Loucy (cell line): Measurements from ENCODE around the gene PACSIN1.

Source experiments
- H2AFZ ChIP-seq: fragments of 200-600 bp; sonication (generic); 2 replicates; pipeline ENCODE4 v1.6.0; 2016; ENCODE audit warnings: antibody characterized with exemption, mild to moderate bottlenecking, low read length, moderate library complexity
- H3F3A ChIP-seq: fragments of 200-600 bp; 2 replicates; pipeline ENCODE4 v1.6.0; 2016; ENCODE audit warnings: antibody characterized with exemption, low read depth, mild to moderate bottlenecking
- H3K27me3 ChIP-seq: fragments of 200-600 bp; sonication (generic); 2 replicates; pipeline ENCODE4 v1.6.1; 2014; ENCODE audit warnings: low read length, mild to moderate bottlenecking; ENCODE audit not compliant: insufficient read depth, poor library complexity, severe bottlenecking
- H3K36me3 ChIP-seq: fragments of 200-600 bp; sonication (generic); 2 replicates; pipeline ENCODE4 v1.6.1; 2016; ENCODE audit warnings: low read length; ENCODE audit not compliant: insufficient read depth
- H3K4me1 ChIP-seq: fragments of 200-600 bp; sonication (generic); 2 replicates; pipeline ENCODE4 v1.5.1; 2014; ENCODE audit warnings: low read length, mild to moderate bottlenecking; ENCODE audit not compliant: insufficient read depth, poor library complexity, severe bottlenecking
- H3K4me2 ChIP-seq: fragments of 200-600 bp; sonication (generic); 2 replicates; pipeline ENCODE4 v1.6.0; 2014; ENCODE audit warnings: antibody characterized with exemption, low read length, low read depth, mild to moderate bottlenecking; ENCODE audit not compliant: poor library complexity, severe bottlenecking
- H3K4me3 ChIP-seq: fragments of 200-600 bp; sonication (generic); 2 replicates; pipeline ENCODE4 v1.5.1; 2014; ENCODE audit warnings: low read length, mild to moderate bottlenecking, mixed read lengths; ENCODE audit not compliant: poor library complexity, severe bottlenecking
- H3K79me2 ChIP-seq: fragments of 200-600 bp; sonication (generic); 2 replicates; pipeline ENCODE4 v1.6.1; 2014; ENCODE audit warnings: low read length; ENCODE audit not compliant: insufficient read depth
- H3K9ac ChIP-seq: fragments of 200-600 bp; sonication (generic); 2 replicates; pipeline ENCODE4 v1.6.0; 2014; ENCODE audit warnings: mild to moderate bottlenecking, low read depth, low read length, moderate library complexity; ENCODE audit not compliant: poor library complexity, severe bottlenecking
- H3K9me2 ChIP-seq: fragments of 200-600 bp; sonication (generic); replicated peaks from 2 replicates; pipeline ENCODE4 v1.6.1; 2016; ENCODE audit warnings: low read depth, low read length, mixed read lengths
- H3K9me3 ChIP-seq: fragments of 200-600 bp; sonication (generic); 2 replicates; pipeline ENCODE4 v1.6.1; 2014; ENCODE audit warnings: mild to moderate bottlenecking, antibody characterized with exemption, low read length, low read depth; ENCODE audit not compliant: insufficient read depth
- H4K20me1 ChIP-seq: fragments of 200-600 bp; sonication (generic); 2 replicates; pipeline ENCODE4 v1.6.0; 2014; ENCODE audit warnings: antibody characterized with exemption, low read length, mild to moderate bottlenecking; ENCODE audit not compliant: insufficient read depth, poor library complexity, severe bottlenecking
- CTCF ChIP-seq: fragments of 200-600 bp; sonication (generic); conservative IDR thresholded peaks from 2 replicates; pipeline ENCODE4 v1.5.1; 2014; ENCODE audit warnings: mild to moderate bottlenecking, antibody characterized with exemption, low read length
- EZH2phosphoT487 ChIP-seq: fragments of 200-600 bp; IDR thresholded peaks from 2 replicates; pipeline ENCODE4 v1.6.1; 2018; ENCODE audit warnings: antibody characterized with exemption, mild to moderate bottlenecking, moderate library complexity, borderline replicate concordance

PACSIN1 gene

DNA sequence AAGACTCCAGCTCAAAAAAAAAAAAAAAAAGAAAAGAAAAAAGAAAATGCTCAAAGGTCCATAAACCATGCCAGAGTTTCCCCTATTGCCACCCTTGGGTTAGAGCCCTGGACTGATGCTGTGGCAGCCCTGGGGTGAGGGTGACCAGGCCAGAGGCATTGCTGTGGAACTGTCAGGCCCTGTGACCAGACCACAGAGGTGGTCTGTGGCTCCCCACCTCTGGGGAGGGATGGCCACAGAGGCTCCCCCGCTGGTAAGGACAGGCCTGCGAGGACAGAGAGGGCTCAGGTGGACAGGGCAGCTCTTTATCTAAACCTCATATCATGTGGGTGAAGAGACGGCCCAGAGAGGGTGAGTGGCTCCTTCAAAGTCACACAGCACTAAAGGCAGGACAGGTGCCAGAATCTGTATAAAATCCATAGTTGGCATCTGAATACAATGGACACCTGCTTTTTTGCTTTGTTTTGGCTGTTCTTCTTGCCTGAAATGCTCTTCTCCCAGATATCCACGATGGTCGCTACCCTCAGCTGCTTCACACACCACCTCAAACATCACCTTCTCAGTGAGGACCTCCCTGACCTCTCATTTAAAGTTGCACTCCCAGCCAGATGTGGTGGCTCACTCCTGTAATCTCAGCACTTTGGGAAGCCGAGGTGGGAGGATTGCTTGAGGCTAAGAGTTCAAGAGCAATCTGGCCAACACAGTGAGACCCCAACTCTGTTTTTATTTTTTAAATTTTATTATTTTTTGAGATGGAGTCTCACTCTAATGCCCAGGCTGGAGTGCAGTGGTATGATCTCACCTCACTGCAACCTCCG is 112.8 kb downstream of the PACSIN1 start:
- H3F3A ChIP-seq: no peaks in the 10 kb centered on the region
- no peak overlapping the region for H2AFZ ChIP-seq
- H3K4me1 ChIP-seq: no peaks in the 10 kb centered on the region
- H3K9ac ChIP-seq: no peak overlapping the region
- H3K36me3 ChIP-seq: no peaks in the 10 kb centered on the region; the same call in 1 of the 2 replicates
- TF ChIP-seq EZH2phosphoT487: no peak
- TF ChIP-seq CTCF: no peak
- H3K4me3 ChIP-seq: no peak overlapping the region
- H3K9me2 ChIP-seq: no peaks in the 10 kb centered on the region
- H3K79me2 ChIP-seq: no peaks in the 10 kb centered on the region
- H3K9me3 ChIP-seq: no peaks in the 10 kb centered on the region
- no peaks in the 10 kb centered on the region for H3K27me3 ChIP-seq
- H3K4me2 ChIP-seq: no peak overlapping the region
- H4K20me1 ChIP-seq: no peaks in the 10 kb centered on the region

DNA sequence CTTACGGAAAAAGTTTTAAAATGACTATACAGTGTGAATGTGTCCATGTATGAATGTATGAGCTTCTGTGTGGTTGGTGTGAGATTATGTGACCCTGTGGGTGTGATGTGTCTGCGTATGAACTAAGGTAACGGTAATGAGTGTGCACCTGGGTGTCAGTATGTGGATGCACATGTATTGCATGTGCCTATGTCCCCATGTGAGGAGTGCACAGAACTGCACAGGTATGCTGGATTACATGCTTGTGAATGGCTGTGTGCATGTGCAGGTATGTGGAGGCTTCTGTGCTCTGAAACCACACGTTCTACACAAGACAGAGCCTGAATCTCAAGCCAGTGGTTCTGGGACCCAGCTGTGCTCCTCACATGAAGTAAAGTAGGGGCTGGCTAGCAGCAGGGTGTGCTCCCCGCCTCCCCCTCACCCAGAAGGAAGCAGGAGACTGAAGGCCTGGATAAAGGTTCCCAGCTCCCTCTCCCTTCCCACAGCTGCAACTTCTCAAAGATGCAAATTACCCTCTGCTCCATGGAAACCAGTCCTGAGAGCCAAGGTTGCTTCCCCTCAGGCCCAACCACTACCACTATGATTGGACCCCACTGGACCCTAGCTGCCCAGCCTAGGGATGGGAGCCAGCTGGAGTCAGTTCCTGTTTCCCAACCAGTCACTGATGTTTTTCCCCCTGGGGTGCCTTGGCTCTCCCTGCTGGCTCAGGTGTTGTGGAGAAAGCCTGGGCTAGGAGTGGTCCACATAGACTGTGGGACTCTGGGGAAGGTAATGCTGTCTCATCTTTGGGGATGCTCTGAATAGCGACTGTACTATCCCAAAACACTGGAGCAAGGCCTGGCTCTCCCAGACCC is 115.1 kb downstream of the PACSIN1 start:
- Histone ChIP-seq H2AFZ (no peak overlapping the region), H3K9me2 (no peaks in the 10 kb centered on the region), H3K79me2 (no peaks in the 10 kb centered on the region), H3K4me1 (no peaks in the 10 kb centered on the region), H4K20me1 (no peaks in the 10 kb centered on the region), H3K36me3 (no peaks in the 10 kb centered on the region; the same call in 1 of the 2 replicates), H3K27me3 (no peaks in the 10 kb centered on the region), H3K9me3 (no peaks in the 10 kb centered on the region), H3F3A (no peaks in the 10 kb centered on the region), H3K4me3 (no peak overlapping the region), H3K9ac (no peak overlapping the region), H3K4me2 (no peak overlapping the region)
- TF ChIP-seq EZH2phosphoT487 (no peak), CTCF (no peak)

- H3K9me2 ChIP-seq: no peaks in the 10 kb centered on the region
- H2AFZ ChIP-seq: no peak overlapping the region
- no peaks in the 10 kb centered on the region for H3K9me3 ChIP-seq
- H3F3A ChIP-seq: no peaks in the 10 kb centered on the region
- no peak overlapping the region for H3K4me2 ChIP-seq
- H3K27me3 ChIP-seq: no peaks in the 10 kb centered on the region
- no peaks in the 10 kb centered on the region for H3K4me1 ChIP-seq
- H3K4me3 ChIP-seq: no peak overlapping the region
- TF ChIP-seq CTCF: no peak
- H3K79me2 ChIP-seq: no peaks in the 10 kb centered on the region
- peaks cover 5% of the 10 kb centered on the region; the same call in 1 of the 2 replicates for H3K36me3 ChIP-seq
- H4K20me1 ChIP-seq: no peaks in the 10 kb centered on the region
- no peak overlapping the region for H3K9ac ChIP-seq
Measured at GRCh38 chr6:34581561-34581920, 115.7 kb downstream of the PACSIN1 start.
